OCI-LY1 (cell line): Measurements from ENCODE around the gene ARID3C.

ENCODE experiments used
- CTCF ChIP-seq: fragments of 200-600 bp; sonication (generic), shearing (Covaris generic); IDR thresholded peaks from 2 replicates; pipeline ENCODE4 v1.5.1; 2017; ENCODE audit warnings: mild to moderate bottlenecking, antibody characterized with exemption, low read length, moderate library complexity, mixed read lengths
- EZH2 ChIP-seq: fragments of 200-600 bp; sonication (generic), shearing (Covaris generic); IDR thresholded peaks from 2 replicates; pipeline ENCODE4 v1.8.0; 2017; ENCODE audit warnings: borderline replicate concordance, mixed run types, mild to moderate bottlenecking, antibody characterized with exemption, low read length, moderate library complexity, mixed read lengths

GRCh38 chr9:34606905-34607304 is 22.0 kb downstream of the ARID3C start:
- TF ChIP-seq CTCF (no peak), EZH2 (no peak)
